NCI-H2227 (cell line): ENCODE measurements around the gene FAM169A.
"Not testable (repeated sequence)": the region's sequence is repeated elsewhere in the genome, so short reads cannot be mapped to it uniquely, and the experiment has no call there.

Experiments used
- DNase-seq: peaks from one replicate; lab custom pipeline; 2025; ENCODE audit not compliant: unreplicated experiment; lab: John Stamatoyannopoulos, UW

Gene FAM169A, protein sequence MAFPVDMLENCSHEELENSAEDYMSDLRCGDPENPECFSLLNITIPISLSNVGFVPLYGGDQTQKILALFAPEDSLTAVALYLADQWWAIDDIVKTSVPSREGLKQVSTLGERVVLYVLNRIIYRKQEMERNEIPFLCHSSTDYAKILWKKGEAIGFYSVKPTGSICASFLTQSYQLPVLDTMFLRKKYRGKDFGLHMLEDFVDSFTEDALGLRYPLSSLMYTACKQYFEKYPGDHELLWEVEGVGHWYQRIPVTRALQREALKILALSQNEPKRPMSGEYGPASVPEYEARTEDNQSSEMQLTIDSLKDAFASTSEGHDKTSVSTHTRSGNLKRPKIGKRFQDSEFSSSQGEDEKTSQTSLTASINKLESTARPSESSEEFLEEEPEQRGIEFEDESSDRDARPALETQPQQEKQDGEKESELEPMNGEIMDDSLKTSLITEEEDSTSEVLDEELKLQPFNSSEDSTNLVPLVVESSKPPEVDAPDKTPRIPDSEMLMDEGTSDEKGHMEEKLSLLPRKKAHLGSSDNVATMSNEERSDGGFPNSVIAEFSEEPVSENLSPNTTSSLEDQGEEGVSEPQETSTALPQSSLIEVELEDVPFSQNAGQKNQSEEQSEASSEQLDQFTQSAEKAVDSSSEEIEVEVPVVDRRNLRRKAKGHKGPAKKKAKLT

DNA sequence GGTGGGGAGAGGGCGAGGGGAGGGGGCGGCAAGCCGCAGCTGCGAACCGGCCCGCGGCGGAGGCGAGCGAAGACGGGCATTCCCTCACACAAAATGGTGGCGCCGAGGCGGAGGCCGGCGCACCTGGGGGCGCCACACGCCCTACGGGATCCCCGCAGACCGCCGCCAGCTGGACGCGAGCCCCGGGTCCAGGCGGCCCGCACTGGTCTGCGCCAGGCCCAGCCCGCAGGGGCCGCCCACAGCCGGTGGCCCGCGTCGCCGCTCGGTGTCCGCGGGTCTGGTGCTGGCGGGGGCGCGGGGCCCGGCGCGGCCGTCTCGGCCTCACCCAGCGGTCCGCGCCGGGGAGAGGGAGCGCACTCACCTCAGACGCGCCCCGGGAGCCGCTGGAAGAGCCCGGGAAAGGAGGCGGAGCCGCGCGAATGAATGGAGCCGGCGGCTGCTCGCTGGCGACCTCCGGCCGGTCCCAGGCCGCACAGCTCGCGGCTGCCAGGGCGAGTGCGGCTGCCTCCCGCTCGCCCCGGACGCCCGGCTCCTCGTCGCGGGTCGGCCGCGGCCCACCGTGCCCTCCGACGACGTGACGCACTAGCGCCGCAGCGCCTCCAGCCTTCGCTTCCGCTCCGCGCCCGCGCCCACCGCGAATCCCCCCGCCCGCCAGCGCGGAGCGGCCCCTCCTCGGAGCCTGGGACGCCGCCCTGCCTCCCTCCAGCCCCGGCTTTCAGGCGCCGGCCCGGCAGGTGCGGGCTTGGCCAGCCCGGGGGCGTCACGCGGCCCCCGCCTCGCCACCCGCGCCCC lies at the start of gene FAM169A:
FAM169A (minus strand) TSS at position 584 of the 792 bp plus-strand sequence. CDS start 24,711 bp downstream, outside the sequence.
- DNase-seq = peak; percentile 71

DNA sequence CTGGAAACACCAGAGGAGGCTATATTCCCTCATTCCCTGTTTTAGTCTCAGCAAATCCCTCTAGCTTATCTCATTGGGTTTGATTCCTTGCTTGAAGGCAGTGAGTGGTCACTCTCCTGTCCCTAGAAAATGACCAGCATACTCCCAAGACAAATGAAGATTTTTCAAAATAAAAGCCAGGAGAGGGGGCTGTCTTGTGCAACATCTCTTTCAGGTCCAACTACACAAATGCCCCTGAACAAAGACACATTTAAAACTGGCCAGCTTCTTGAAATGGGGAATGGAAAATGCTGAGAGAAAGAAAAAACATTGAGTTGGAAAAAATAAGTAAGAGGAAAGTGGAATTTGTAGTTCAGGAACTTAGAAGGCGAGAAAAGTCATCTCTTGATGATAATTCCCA lies 49.3 kb upstream of the FAM169A start:
- DNase-seq = no peak

DNA sequence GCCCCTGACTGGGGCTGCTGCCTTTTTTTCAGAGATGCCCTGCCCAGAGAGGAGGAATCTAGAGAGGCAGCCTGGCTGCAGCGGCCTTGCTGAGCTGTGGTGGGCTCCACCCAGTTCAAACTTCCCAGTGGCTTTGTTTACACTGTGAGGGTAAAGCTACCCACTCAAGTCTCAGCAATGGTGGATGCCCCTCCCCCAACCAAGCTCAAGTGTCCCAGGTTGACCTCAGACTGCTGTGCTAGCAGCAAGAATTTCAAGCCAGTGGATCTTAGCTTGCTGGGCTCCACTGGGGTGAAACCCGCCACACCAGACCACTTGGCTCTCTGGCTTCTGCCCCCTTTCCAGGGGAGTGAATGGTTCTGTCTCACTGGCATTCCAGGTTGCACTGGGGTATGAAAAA lies 45.2 kb upstream of the FAM169A start:
- not testable (repeated sequence) for DNase-seq

DNA sequence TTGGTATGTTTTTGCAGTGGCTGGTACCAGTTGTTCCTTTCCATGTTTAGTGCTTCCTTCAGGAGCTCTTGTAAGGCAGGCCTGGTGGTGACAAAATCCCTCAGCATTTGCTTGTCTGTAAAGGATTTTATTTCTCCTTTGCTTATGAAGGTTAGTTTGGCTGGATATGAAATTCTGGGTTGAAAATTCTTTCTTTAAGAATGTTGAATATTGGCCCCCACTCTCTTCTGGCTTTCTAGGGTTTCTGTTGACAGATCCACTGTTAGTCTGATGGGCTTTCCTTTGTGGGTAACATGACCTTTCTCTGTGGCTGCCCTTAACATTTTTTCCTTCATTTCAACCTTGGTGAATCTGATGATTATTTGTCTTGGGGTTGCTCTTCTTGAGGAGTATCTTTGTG lies 43.7 kb upstream of the FAM169A start:
- DNase-seq = not testable (repeated sequence)

DNA sequence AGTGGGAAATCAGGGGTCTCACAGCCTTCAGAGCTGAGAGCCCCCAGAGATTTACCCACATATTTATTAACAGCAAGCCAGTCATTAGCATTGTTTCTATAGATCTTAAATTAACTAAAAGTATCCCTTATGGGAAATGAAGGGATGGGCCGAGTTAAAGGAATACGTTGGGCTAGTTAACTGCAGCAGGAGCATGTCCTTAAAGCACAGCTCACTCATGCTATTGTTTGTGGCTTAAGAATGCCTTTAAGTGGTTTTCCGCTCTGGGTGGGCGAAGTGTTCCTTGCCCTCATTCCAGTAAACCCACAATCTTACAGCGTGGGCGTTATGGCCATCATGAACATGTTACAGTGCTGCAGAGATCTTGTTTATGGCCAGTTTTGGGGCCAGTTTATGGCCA lies 42.0 kb upstream of the FAM169A start:
- not testable (repeated sequence) for DNase-seq

DNA sequence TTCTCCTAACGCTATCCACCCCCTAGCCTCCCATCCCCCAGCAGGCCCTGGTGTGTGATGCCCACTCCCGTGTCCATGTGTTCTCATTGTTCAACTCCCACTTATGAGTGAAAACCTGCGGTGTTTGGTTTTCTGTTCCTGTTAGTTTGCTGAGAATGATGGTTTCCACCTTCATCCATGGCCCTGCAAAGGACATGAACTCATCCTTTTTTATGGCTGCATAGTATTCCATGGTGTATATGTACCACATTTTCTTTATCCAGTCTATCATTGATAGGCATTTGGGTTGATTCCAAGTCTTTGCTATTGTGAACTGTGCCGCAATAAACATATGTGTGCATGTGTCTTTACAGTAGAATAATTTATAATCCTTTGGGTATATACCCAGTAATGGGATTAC lies 38.5 kb upstream of the FAM169A start:
- not testable (repeated sequence) for DNase-seq

DNA sequence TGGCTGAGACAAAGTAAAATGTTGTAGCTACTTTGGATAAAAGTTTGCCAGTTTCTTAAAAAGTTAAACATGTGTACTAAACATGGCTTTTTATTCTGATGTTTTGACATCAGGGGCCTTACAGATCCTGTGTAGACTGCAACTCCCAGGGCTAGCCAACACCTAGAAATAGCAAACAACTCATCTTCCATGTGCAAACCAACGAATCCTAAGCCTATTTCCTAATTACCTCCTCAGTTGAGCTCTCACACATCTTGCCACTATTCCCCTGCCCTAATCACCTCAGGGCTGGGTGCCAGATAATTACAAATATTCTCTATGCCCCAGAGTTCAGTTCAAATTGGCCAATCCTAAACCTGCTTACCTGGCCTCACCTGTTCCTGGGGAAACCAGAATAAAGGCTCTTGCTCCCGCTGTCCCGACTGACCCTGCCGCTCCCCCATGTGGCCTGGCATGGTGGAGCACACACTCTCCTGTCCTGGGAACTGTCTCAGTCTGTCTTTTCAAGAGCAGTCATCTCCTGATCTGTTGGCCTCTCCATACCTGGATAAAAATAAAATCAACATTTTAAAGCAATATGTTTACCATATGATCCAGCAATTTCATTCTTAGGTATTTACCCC lies 37.1 kb upstream of the FAM169A start:
- DNase-seq = no peak

DNA sequence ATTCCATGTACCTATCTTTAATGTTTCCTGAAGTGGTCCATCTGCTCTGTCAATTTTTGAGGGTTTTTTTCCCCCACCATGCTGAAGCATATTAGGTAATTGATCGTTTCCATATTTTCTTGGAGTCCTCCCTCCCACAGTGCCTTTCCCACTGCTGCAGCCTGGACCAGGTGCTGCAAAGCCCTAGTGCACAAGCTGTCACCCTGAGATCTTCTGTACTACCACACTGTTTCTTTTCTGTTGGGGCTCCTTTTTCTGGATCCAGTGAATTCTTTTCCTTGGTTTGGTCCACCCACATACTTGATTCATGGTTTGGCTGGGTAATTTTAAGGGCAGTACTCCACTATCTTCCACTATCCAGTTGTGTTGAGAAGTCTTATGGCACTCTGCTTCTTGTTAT lies 30.9 kb upstream of the FAM169A start:
- DNase-seq = no peak

DNA sequence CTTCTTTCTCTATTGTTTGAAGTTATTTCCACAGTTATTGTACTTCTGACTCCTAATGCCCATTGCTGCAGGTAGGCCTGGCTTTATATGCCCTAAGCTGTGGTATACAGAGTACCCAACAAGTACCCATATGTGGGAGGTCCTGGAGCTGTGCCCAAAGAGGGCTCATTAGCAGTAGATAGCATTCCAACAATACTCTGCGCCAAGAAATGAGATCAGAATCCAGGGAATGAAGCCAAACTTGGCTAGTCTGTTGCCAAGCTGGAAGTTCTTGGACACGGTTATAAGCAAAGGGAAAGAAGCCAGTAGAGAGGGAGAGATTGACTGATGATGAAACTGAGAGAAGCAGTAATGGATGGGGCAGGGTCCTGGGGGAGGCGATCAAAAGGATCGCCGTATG lies 29.7 kb upstream of the FAM169A start:
- DNase-seq = no peak

DNA sequence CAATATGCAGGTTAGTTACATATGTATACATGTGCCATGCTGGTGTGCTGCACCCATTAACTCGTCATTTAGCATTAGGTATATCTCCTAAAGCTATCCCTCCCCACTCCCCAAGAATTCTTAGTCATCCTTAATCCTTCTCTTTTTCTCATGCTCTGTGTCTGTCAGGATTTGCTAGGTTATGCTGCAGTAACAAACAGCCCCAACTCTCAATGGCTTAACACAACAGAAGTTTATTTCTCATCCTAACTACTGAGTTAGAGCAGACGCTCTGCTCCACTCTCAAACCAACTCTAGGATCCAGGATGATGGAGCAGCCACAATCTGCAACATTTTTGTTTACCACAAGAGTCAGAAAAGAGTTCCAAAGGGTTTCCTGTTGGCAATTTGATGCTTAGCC lies 28.2 kb upstream of the FAM169A start:
- no peak for DNase-seq

DNA sequence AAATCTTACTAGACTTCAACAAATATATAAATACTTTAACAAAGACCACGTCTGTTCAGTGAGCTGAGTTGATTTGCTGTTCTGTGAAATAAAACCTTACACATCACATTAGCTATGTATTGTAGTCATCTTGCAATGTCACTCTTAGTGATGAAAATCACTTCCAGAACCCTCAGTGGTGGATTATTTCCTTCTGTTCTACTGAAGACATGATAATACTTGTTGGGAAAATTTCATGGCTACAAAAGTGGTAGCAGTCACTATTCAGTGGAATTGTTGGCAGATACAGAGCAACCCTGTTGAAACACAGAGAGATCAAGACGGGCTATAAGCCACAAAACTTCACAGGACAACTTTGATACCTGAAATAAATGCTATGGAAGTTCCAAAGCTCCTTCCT lies 26.7 kb upstream of the FAM169A start:
- no peak for DNase-seq

DNA sequence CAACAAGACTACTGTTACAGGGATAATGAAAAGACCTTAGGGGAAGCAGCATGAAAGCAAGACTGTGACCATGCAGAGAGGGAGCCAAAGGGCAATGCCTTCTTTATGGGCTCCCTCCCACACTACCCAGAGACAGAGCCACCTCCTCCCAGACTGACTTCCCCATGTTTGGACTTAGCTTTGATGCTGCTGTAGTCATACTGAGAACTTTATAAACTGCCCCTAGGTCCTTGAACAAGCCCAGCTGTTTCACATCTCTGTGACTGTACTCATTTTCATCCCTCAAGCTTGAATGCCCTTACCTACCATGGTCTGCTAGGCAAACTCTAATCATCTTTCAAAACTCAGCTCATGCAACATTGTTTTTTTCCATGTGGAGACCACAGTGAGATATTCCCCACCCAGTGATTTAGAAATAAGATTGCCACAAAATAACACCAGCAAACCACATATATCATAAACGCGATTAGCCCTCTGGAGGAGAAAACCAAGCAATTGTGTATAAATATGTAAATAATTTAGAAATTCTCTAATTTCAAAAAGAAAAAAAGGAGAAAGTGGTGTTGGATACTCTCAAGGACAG lies 23.4 kb upstream of the FAM169A start:
- DNase-seq = no peak

DNA sequence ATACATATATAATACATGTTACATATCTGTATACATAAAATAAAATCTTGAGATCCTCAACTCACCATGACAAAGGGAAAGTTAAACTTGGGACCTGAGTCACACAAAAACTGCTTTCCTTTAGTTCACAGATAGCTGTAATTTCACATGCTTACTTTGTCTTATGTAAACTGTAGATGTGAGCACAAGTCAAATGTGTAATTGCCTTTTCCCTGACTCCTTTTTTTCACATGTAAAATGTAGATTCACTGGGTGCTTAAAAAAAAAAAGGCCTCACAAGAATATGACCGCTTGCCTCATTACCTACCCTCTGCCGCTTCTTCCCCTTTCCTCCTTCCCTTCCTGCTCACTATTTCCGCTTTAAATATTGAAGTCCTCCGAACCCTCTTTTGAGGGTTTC lies 21.9 kb upstream of the FAM169A start:
- DNase-seq = no peak

DNA sequence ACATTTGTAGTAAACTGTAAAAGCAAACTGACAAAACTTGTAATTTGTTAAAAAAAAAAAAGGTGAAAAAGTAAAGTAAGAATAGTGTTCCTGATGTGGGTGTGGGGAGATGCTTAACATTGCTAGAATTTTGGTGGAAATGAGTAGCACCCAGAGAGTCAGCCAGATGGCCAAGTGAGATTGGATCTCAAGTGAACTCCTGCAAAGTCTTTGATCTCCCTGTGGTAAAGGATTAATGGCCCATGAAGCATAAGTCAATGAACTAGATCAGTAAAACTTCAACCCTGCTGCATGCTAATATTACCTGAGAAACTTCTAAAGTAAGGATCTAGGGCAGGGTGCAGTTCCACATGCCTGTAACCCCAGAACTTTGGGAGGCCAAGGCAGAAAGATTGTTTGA lies 19.0 kb upstream of the FAM169A start:
- no peak for DNase-seq

DNA sequence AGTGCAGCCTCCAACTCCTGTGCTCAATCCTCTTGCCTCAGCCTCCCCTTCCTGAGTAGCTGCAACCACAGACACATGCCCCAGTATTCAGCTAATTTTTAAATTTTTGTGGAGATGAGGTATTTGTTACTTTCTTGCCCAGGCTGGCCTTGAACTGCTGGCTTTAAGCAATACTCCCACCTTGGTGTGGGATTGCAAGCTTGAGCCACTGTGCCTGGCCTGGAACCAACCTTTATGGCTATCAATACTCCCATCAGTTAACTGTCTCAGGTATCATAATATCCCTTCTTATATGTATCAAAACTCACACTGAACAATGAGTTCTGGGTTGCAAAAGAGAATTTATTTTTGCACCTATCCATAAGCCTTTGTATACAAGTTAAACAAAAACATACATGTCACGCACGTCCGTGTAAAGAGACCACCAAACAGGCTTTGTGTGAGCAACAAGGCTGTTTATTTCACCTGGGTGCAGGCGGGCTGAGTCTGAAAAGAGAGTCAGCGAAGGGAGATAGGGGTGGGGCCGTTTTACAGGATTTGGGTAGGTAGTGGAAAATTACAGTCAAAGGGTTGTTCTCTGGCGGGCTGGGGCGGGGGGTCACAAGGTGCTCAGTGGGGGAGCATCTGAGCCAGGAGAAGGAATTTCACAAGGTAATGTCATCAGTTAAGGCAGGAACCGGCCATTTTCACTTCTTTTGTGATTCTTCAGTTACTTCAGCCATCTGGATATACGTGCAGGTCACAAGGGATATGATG lies 16.4 kb upstream of the FAM169A start:
- DNase-seq = not testable (repeated sequence)

DNA sequence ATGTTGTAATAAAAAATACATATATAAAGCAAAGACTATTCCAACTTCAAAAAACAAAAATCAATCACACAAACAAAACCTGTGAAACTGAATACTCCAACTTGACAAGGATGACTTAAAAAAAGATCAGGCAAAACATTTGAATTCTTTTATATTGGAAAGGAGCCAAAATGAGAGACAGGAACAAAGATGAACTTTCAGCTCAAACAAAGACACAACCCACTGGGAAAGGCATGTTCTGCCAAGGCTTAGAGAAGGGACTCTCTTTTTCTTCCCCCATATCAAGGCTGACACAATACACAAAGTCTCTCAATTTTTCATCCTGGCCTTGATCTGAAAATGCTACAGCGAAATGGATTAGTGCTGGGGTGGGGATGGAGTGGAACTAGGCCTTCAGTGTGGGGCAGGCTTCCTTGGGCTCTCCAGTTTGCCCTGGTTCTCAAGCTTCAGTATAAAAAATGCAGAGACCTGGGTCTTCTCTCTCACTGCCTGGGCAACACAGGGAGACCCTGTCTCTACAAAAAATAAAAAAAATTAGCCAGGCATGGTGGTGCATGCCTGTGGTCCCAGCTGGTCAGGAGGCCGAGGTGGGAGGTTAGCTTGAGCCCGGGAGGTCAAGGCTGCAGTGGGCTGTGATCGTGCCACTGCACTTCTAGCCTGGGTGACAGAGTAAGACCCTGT lies 11.6 kb upstream of the FAM169A start:
- no peak for DNase-seq

DNA sequence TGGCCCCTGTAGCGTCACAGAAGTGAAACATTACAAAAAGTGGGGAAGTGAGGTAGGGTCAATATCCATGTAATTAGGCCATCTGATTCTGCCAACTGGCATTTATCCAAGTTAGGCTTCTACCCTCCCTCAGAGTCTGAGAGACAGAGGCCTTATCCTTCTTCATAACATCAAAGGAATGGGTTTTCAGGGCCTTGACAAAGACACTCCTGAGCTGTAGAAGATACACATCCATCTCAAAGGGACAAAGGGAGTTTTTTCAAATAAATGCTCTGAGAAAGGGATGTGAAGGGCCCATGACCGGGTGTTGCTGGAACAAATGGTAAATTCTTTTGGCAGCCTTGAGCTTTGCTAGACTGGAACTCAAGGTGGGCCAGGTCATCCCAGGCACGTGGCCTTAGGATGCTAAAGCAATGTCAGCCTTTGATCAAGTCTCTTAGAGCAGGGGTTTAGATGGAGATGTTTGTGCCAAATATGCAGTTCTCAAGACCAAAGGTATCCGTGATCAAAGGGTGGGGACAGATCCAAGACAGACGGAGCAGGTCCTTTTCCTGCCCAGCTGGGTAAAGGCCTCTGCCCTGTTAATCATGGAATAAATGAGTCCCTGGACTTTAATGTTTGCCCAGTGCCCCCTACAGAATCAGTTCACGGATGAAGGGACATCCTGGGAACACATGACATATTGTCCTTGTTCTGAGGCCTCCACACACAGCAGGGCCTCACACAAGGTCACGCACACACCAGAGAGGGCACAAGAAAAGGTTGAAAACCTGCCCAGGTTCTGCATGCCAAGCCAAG lies 10.0 kb upstream of the FAM169A start:
- DNase-seq = no peak

DNA sequence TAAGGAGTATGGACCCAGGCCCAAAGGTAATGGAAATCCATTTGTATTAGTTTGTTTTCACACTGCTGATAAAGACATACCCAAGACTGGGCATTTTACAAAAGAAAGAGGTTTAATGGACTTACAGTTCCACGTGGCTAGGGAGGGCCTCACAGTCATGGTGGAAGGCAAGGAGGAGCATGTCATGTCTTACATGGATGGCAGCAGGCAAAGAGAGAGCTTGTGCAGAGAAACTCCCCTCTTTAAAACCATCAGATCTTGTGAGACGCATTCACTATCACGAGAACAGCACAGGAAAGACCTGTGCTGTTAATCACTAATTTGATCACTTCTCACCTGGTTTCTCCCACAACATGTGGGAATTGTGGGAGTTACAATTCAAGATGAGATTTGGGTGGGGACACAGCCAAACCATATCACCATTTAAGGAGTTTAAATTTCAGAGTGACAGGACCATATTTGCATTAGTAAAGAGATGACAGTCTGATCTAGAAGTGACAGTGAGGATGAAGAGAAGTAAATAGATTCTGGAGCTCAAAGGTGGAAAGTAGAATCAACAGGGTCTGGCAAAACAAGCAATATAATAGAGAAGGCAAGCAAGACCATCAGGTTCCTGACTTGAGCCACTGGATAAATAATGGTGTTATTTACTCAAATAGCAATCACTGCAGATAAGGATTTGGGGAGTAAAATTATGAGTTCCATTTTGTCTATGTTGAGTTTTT lies 7.5 kb upstream of the FAM169A start:
- DNase-seq = no peak
